GM23248 (cell line): Measurements from ENCODE around the gene KRTAP20-2. TPM values are rescaled to one million over a fixed set of nuclear protein-coding genes. Genes with fewer than 3 reads are reported as not detected.

ENCODE experiments used
- DNase-seq: peaks from one replicate; pipeline ENCODE4 v3.0.0-alpha.2; 2015
- H2AFZ ChIP-seq: fragments of 200-600 bp; sonication (generic); 2 replicates; pipeline ENCODE4 v1.6.1; 2016; ENCODE audit warnings: antibody characterized with exemption
- H3F3A ChIP-seq: fragments of 200-600 bp; sonication (generic); 2 replicates; pipeline ENCODE4 v1.6.1; 2016; ENCODE audit warnings: mild to moderate bottlenecking, antibody characterized with exemption, mixed run types; ENCODE audit not compliant: insufficient read depth
- H3K27ac ChIP-seq: fragments of 200-600 bp; sonication (generic); 2 replicates; pipeline ENCODE4 v1.5.1; 2016; ENCODE audit warnings: mild to moderate bottlenecking
- H3K27me3 ChIP-seq: fragments of 200-600 bp; sonication (generic); replicated peaks from 2 replicates; pipeline ENCODE4 v1.6.1; 2016; ENCODE audit warnings: mild to moderate bottlenecking; ENCODE audit not compliant: insufficient read depth
- H3K36me3 ChIP-seq: fragments of 200-600 bp; sonication (generic); 2 replicates; pipeline ENCODE4 v1.6.1; 2016; ENCODE audit warnings: low read depth, mild to moderate bottlenecking
- H3K4me1 ChIP-seq: fragments of 200-600 bp; sonication (generic); 2 replicates; pipeline ENCODE4 v1.6.1; 2016; ENCODE audit warnings: mild to moderate bottlenecking; ENCODE audit not compliant: insufficient read depth
- H3K4me2 ChIP-seq: fragments of 200-600 bp; sonication (generic); one replicate; pipeline ENCODE4 v1.6.1; 2016; ENCODE audit warnings: mild to moderate bottlenecking; ENCODE audit not compliant: unreplicated experiment
- H3K4me3 ChIP-seq: fragments of 200-600 bp; sonication (generic); 2 replicates; pipeline ENCODE4 v1.5.1; 2016; ENCODE audit warnings: mild to moderate bottlenecking
- H3K79me2 ChIP-seq: fragments of 200-600 bp; sonication (generic); 2 replicates; pipeline ENCODE4 v1.6.1; 2016; ENCODE audit warnings: mild to moderate bottlenecking; ENCODE audit not compliant: insufficient read depth
- H3K9ac ChIP-seq: fragments of 200-600 bp; sonication (generic); 2 replicates; pipeline ENCODE4 v1.6.1; 2016; ENCODE audit warnings: mild to moderate bottlenecking
- H3K9me2 ChIP-seq: fragments of 200-600 bp; sonication (generic); 2 replicates; pipeline ENCODE4 v1.6.1; 2016; ENCODE audit warnings: mixed run types, mild to moderate bottlenecking, moderate library complexity; ENCODE audit not compliant: insufficient read depth
- H3K9me3 ChIP-seq: fragments of 200-600 bp; sonication (generic); one replicate; pipeline ENCODE4 v1.6.1; 2017; ENCODE audit warnings: low read depth
- H4K20me1 ChIP-seq: fragments of 200-600 bp; sonication (generic); 2 replicates; pipeline ENCODE4 v1.6.0; 2016; ENCODE audit not compliant: insufficient read depth
- EZH2 ChIP-seq: fragments of 200-600 bp; sonication (generic); IDR thresholded peaks from 2 replicates; pipeline ENCODE4 v1.6.1; 2018; ENCODE audit warnings: antibody characterized with exemption, mild to moderate bottlenecking; ENCODE audit not compliant: insufficient read depth, poor library complexity, severe bottlenecking
- EZH2phosphoT487 ChIP-seq: fragments of 200-600 bp; sonication (generic); IDR thresholded peaks from 2 replicates; pipeline ENCODE4 v1.6.1; 2018; ENCODE audit warnings: antibody characterized with exemption, moderate library complexity, mild to moderate bottlenecking, low read depth; ENCODE audit not compliant: insufficient read depth
- WGBS, 2 experiments: methylation state at CpG; one replicate each; pipeline ENCODE4 v1.1.6; 2015 to 2017; ENCODE audit warnings: low lambda C conversion rate in 2 of 2, low coverage in 1 of 2; ENCODE audit errors: missing lambda C conversion rate in 2 of 2; 5-methylcytosine and 5-hydroxymethylcytosine counted together
- in situ Hi-C: fragments of 300-500 bp; cut with MboI; formaldehyde crosslinking; loops from 2 replicates; pipeline ENCODE4 v1.15.0; 2020
- polyA plus RNA-seq: library from polyadenylated mRNA; unstranded; fragments of >200 nt; fragmentation: Nextera tagmentation; extraction: Ambion mirVana; gene quantifications from 2 replicates; pipeline ENCODE4 v1.2.1, GENCODE V29; 2016
- total RNA-seq: library from RNA; depleted of rRNA; stranded (reverse); fragments of >200 nt; shearing (Covaris generic); gene quantifications from 2 replicates; pipeline ENCODE4 v1.2.3, GENCODE V29; 2014

Gene KRTAP20-2
- total and polyA plus RNA-seq, 2 experiments from 2014 or later, result not detected

GRCh38 chr21:30620080-30620479 lies 14.9 kb upstream of the KRTAP20-2 start:
- no peaks in the 10 kb centered on the region for H3K9me3 ChIP-seq
- no peaks in the 10 kb centered on the region for H3K4me1 ChIP-seq
- no peak overlapping the region for H3K4me3 ChIP-seq
- H3K9me2 ChIP-seq, result no peaks in the 10 kb centered on the region
- no peaks in the 10 kb centered on the region for H3K27me3 ChIP-seq
- H2AFZ ChIP-seq, result no peak overlapping the region
- H3K27ac ChIP-seq, result no peak overlapping the region
- no peaks in the 10 kb centered on the region for H3K36me3 ChIP-seq
- H4K20me1 ChIP-seq, result no peaks in the 10 kb centered on the region
- TF ChIP-seq EZH2phosphoT487 (no peak), EZH2 (no peak)
- no peak for DNase-seq
- H3F3A ChIP-seq, result no peaks in the 10 kb centered on the region
- no peaks in the 10 kb centered on the region for H3K79me2 ChIP-seq
- no peak overlapping the region for H3K4me2 ChIP-seq
- in situ Hi-C loops, result no loop called here
- H3K9ac ChIP-seq, result no peak overlapping the region

- Histone ChIP-seq H3K4me1 (no peaks in the 10 kb centered on the region), H3F3A (no peaks in the 10 kb centered on the region), H3K4me2 (no peak within 1 kb of the TSS), H3K27me3 (no peaks in the 10 kb centered on the region), H2AFZ (no peak within 1 kb of the TSS), H3K79me2 (no peaks in the 10 kb centered on the region), H3K36me3 (no peaks in the 10 kb centered on the region), H3K27ac (no peak within 1 kb of the TSS), H3K9me3 (no peaks in the 10 kb centered on the region), H3K4me3 (no peak within 1 kb of the TSS), H4K20me1 (no peaks in the 10 kb centered on the region), H3K9ac (no peak within 1 kb of the TSS), H3K9me2 (no peaks in the 10 kb centered on the region)
- no peak for DNase-seq
- WGBS, 2 experiments, result 11 to 17% methylated on average over 3 of the region's 3 CpGs
- no peak for TF ChIP-seq EZH2phosphoT487
- TF ChIP-seq EZH2, result no peak
- in situ Hi-C loops, result no loop called here
Observed at GRCh38 chr21:30620522-30620921, 14.5 kb upstream of the KRTAP20-2 start, which contains the start of gene KRTAP20-4. Gene KRTAP20-4 (plus strand): TSS chr21:30620627.

- Histone ChIP-seq H4K20me1 (no peaks in the 10 kb centered on the region), H3K27ac (no peak overlapping the region), H2AFZ (no peak overlapping the region), H3K9me3 (no peaks in the 10 kb centered on the region), H3K36me3 (no peaks in the 10 kb centered on the region), H3K27me3 (no peaks in the 10 kb centered on the region), H3K79me2 (no peaks in the 10 kb centered on the region), H3K9ac (no peak overlapping the region), H3K9me2 (no peaks in the 10 kb centered on the region), H3F3A (no peaks in the 10 kb centered on the region), H3K4me1 (no peaks in the 10 kb centered on the region), H3K4me3 (no peak overlapping the region), H3K4me2 (no peak overlapping the region)
- TF ChIP-seq EZH2phosphoT487, result no peak
- no peak for TF ChIP-seq EZH2
- DNase-seq, result no peak
- in situ Hi-C loops, result no loop called here
- 17 to 22% methylated on average over 3 of the region's 3 CpGs for WGBS, 2 experiments
Observed at GRCh38 chr21:30623362-30623761, 11.6 kb upstream of the KRTAP20-2 start.

- in situ Hi-C loops, result no loop called here
- WGBS, 2 experiments, result 12 to 20% methylated on average over 4 of the region's 4 CpGs
- no peaks in the 10 kb centered on the region for H3K79me2 ChIP-seq
Observed at GRCh38 chr21:30625449-30626165, 9.4 kb upstream of the KRTAP20-2 start.

More at GRCh38 chr21:30625449-30626165, 9.4 kb upstream of the KRTAP20-2 start:
- Histone ChIP-seq H3K9me2 (no peaks in the 10 kb centered on the region), H3K4me1 (no peaks in the 10 kb centered on the region), H2AFZ (no peak overlapping the region), H3K36me3 (no peaks in the 10 kb centered on the region), H4K20me1 (no peaks in the 10 kb centered on the region), H3K4me3 (no peak overlapping the region), H3K27ac (no peak overlapping the region), H3K9me3 (peaks cover 4% of the 10 kb centered on the region), H3K4me2 (no peak overlapping the region), H3K27me3 (no peaks in the 10 kb centered on the region), H3K9ac (no peak overlapping the region), H3F3A (no peaks in the 10 kb centered on the region)
- TF ChIP-seq EZH2 (no peak), EZH2phosphoT487 (no peak)
- no peak for DNase-seq
